ENCODE data around the gene TXNRD3. TPM values are rescaled to one million over a fixed set of nuclear protein-coding genes. Genes with fewer than 3 reads are reported as not detected.

Gene TXNRD3
- total and polyA plus RNA-seq, 2 experiments from 2014 or later = 10.4 to 13.1 TPM

GRCh38 chr3:126613479-126614188, 41.3 kb downstream of the TXNRD3 start:
- Histone ChIP-seq H4K20me1 (ENCODE audit: insufficient read depth, poor library complexity, severe bottlenecking) (no peaks in the 10 kb centered on the region), H3K9me3 (ENCODE audit: low read depth) (no peaks in the 10 kb centered on the region), H2AFZ (no peak overlapping the region), H3K9me2 (replicated peaks; ENCODE audit: insufficient read depth) (no peaks in the 10 kb centered on the region), H3K4me1 (ENCODE audit: insufficient read depth) (no peaks in the 10 kb centered on the region), H3K79me2 (no peaks in the 10 kb centered on the region), H3K4me3 (no peak overlapping the region), H3K4me2 (no peak overlapping the region), H3K27me3 (no peaks in the 10 kb centered on the region), H3K36me3 (replicated peaks; ENCODE audit: insufficient read depth, low read depth) (no peaks in the 10 kb centered on the region), H3K27ac (no peak overlapping the region)
- DNase-seq (ENCODE audit: low spot score) = no peak
- 86% methylated on average over 2 of the region's 2 CpGs for WGBS (ENCODE audit: low lambda C conversion rate, missing lambda C conversion rate)
- TF ChIP-seq EZH2phosphoT487 (IDR thresholded peaks at IDR 0.05; ENCODE audit: low read depth, severe bottlenecking, unreplicated experiment) (no peak), CTCF (IDR thresholded peaks at IDR 0.05; ENCODE audit: poor library complexity) (no peak), EZH2 (IDR thresholded peaks at IDR 0.05; ENCODE audit: borderline replicate concordance) (no peak)

- no peak for DNase-seq (ENCODE audit: low spot score)
- H3K9me3 ChIP-seq (ENCODE audit: low read depth) = no peaks in the 10 kb centered on the region
- no peaks in the 10 kb centered on the region for H3K4me1 ChIP-seq (ENCODE audit: insufficient read depth)
- H3K9me2 ChIP-seq (replicated peaks; ENCODE audit: insufficient read depth) = no peaks in the 10 kb centered on the region
- 86% methylated on average over 4 of the region's 4 CpGs for WGBS (ENCODE audit: low lambda C conversion rate, missing lambda C conversion rate)
- TF ChIP-seq EZH2 (IDR thresholded peaks at IDR 0.05; ENCODE audit: borderline replicate concordance) (no peak), CTCF (IDR thresholded peaks at IDR 0.05; ENCODE audit: poor library complexity) (no peak), EZH2phosphoT487 (IDR thresholded peaks at IDR 0.05; ENCODE audit: low read depth, severe bottlenecking, unreplicated experiment) (no peak)
- no peaks in the 10 kb centered on the region for H3K79me2 ChIP-seq
- no peak overlapping the region for H3K4me2 ChIP-seq
- H4K20me1 ChIP-seq (ENCODE audit: insufficient read depth, poor library complexity, severe bottlenecking) = no peaks in the 10 kb centered on the region
- H3K4me3 ChIP-seq = no peak overlapping the region
- no peaks in the 10 kb centered on the region for H3K27me3 ChIP-seq
- H2AFZ ChIP-seq = no peak overlapping the region
- no peaks in the 10 kb centered on the region for H3K36me3 ChIP-seq (replicated peaks; ENCODE audit: insufficient read depth, low read depth)
- H3K27ac ChIP-seq = no peak overlapping the region
Observed at GRCh38 chr3:126612479-126613205, 42.3 kb downstream of the TXNRD3 start.

- Histone ChIP-seq H3K36me3 (replicated peaks; ENCODE audit: insufficient read depth, low read depth) (no peaks in the 10 kb centered on the region), H4K20me1 (ENCODE audit: insufficient read depth, poor library complexity, severe bottlenecking) (no peaks in the 10 kb centered on the region), H3K4me2 (no peak overlapping the region), H3K4me3 (no peak overlapping the region), H3K27me3 (no peaks in the 10 kb centered on the region), H3K79me2 (no peaks in the 10 kb centered on the region), H3K4me1 (ENCODE audit: insufficient read depth) (no peaks in the 10 kb centered on the region), H3K9me2 (replicated peaks; ENCODE audit: insufficient read depth) (no peaks in the 10 kb centered on the region), H2AFZ (no peak overlapping the region), H3K27ac (no peak overlapping the region), H3K9me3 (ENCODE audit: low read depth) (no peaks in the 10 kb centered on the region)
- DNase-seq (ENCODE audit: low spot score) = no peak
- WGBS (ENCODE audit: low lambda C conversion rate, missing lambda C conversion rate) = 94% methylated on average over 2 of the region's 2 CpGs
- TF ChIP-seq CTCF (IDR thresholded peaks at IDR 0.05; ENCODE audit: poor library complexity) (no peak), EZH2phosphoT487 (IDR thresholded peaks at IDR 0.05; ENCODE audit: low read depth, severe bottlenecking, unreplicated experiment) (no peak), EZH2 (IDR thresholded peaks at IDR 0.05; ENCODE audit: borderline replicate concordance) (no peak)
Observed at GRCh38 chr3:126609909-126610308, 45.0 kb downstream of the TXNRD3 start.

All from hepatocyte (in vitro differentiated cells).